HCT116 (cell line): ENCODE measurements around the gene MAPK10. TPM values are rescaled to one million over a fixed set of nuclear protein-coding genes. Genes with fewer than 3 reads are reported as not detected.

ENCODE experiments used
- ATAC-seq: fragments of 200-7000 bp; cut with Tn5 transposase; 2 replicates; pipeline ENCODE4 v1.9.1; 2020; ENCODE audit warnings: mild to moderate bottlenecking, moderate library complexity
- BruUV-seq: library from RNA; stranded (reverse); fragments of 400-500 nt; replicated peaks from 2 replicates; lab custom pipeline; 2021; lab: Mats Ljungman, UMichigan
- CTCF ChIA-PET: fragments of 300-600 bp; sonication (Branson Sonifier 250); formaldehyde crosslinking; loops from one replicate; lab custom pipeline; 2021; ENCODE audit warnings: antibody characterized with exemption; lab: Charles Lee
- POLR2A ChIA-PET: fragments of 300-600, 350-600 bp; sonication (Branson Sonifier 250); formaldehyde crosslinking; loops from one replicate; lab custom pipeline; 2021; ENCODE audit warnings: antibody characterized with exemption; lab: Charles Lee
- RAD21 ChIA-PET, 2 experiments: fragments of 300-600 bp; sonication (Branson Sonifier 250); formaldehyde crosslinking; loops; one replicate each; lab custom pipeline; 2023; ENCODE audit warnings: low total read pairs in 2 of 2; ENCODE audit not compliant: uncharacterized antibody in 2 of 2, unreplicated experiment in 2 of 2, low non-redundant PET in 1 of 2; lab: Charles Lee
- DNase-seq: peaks from one replicate; pipeline ENCODE4 v3.0.0-alpha.2; 2010; ENCODE audit warnings: low read depth, low spot score
- H2AFZ ChIP-seq: fragments of 200-600 bp; shearing (Covaris generic), sonication (generic); 2 replicates; pipeline ENCODE4 v1.6.1; 2017; ENCODE audit warnings: low read depth, mixed run types, mixed read lengths, antibody characterized with exemption, low read length; ENCODE audit not compliant: poor library complexity, severe bottlenecking
- H3K27ac ChIP-seq: 2 replicates; pipeline ENCODE4 v1.5.1; 2012; ENCODE audit warnings: low read depth, low read length
- H3K27me3 ChIP-seq: fragments of 200-600 bp; sonication (generic); 2 replicates; pipeline ENCODE4 v1.6.1; 2016; ENCODE audit warnings: mixed run types, low read length, mixed read lengths; ENCODE audit not compliant: insufficient read depth
- H3K36me3 ChIP-seq, 2 experiments: fragments of 200-500 bp in 1 of 2; fragments of 200-600 bp in 1 of 2; sonication (Bioruptor generic) in 1 of 2; sonication (generic) in 1 of 2; 2 replicates each; pipeline versions ENCODE4 v1.5.1 to v1.6.1; 2014 to 2016; ENCODE audit warnings: low read length in 2 of 2, inconsistent platforms in 1 of 2, mixed read lengths in 1 of 2, mixed run types in 1 of 2; ENCODE audit not compliant: insufficient read depth in 2 of 2, control insufficient read depth in 1 of 2
- H3K4me1 ChIP-seq, 2 experiments: fragments of 200-600 bp in 1 of 2; sonication (generic) in 1 of 2; 2 replicates each; pipeline versions ENCODE4 v1.5.1 to v1.6.1; 2012 to 2017; ENCODE audit warnings: low read length in 2 of 2, inconsistent platforms in 1 of 2, mild to moderate bottlenecking in 1 of 2, mixed read lengths in 1 of 2, mixed run types in 1 of 2, moderate library complexity in 1 of 2; ENCODE audit not compliant: insufficient read depth in 2 of 2, control insufficient read depth in 1 of 2
- H3K4me2 ChIP-seq: fragments of 200-600 bp; sonication (generic); 2 replicates; pipeline ENCODE4 v1.6.1; 2017; ENCODE audit warnings: mixed run types, low read length, mixed read lengths
- H3K4me3 ChIP-seq, 2 experiments: fragments of 200-600 bp in 1 of 2; sonication (generic) in 1 of 2; replicated peaks in 1 of 2; 2 replicates each; pipeline ENCODE4 v1.5.1; 2011 to 2016; ENCODE audit warnings: low read length in 2 of 2, control low read depth in 1 of 2, low read depth in 1 of 2, mild to moderate bottlenecking in 1 of 2, mixed read lengths in 1 of 2, mixed run types in 1 of 2
- H3K79me2 ChIP-seq: fragments of 200-600 bp; sonication (generic); 2 replicates; pipeline ENCODE4 v1.6.1; 2017; ENCODE audit warnings: mild to moderate bottlenecking, mixed run types, low read length, moderate library complexity, mixed read lengths; ENCODE audit not compliant: insufficient read depth
- H3K9ac ChIP-seq: fragments of 200-600 bp; sonication (generic); 2 replicates; pipeline ENCODE4 v1.6.1; 2016; ENCODE audit warnings: low read length, mixed read lengths
- H3K9me2 ChIP-seq: fragments of 200-600 bp; sonication (generic), shearing (Covaris generic); 2 replicates; pipeline ENCODE4 v1.6.1; 2017; ENCODE audit warnings: mixed run types, mild to moderate bottlenecking, moderate library complexity; ENCODE audit not compliant: insufficient read depth
- H3K9me3 ChIP-seq, 2 experiments: fragments of 200-500 bp in 1 of 2; fragments of 200-600 bp in 1 of 2; sonication (Bioruptor generic) in 1 of 2; sonication (generic) in 1 of 2; 2 replicates each; pipeline ENCODE4 v1.6.1; 2014 to 2017; ENCODE audit warnings: low read length in 2 of 2, mixed read lengths in 2 of 2, inconsistent platforms in 1 of 2, low read depth in 1 of 2, mild to moderate bottlenecking in 1 of 2, mixed run types in 1 of 2, moderate library complexity in 1 of 2; ENCODE audit not compliant: control insufficient read depth in 1 of 2, insufficient read depth in 1 of 2
- H4K20me1 ChIP-seq: fragments of 200-600 bp; sonication (generic), shearing (Covaris generic); 2 replicates; pipeline ENCODE4 v1.6.1; 2017; ENCODE audit warnings: mixed run types, mild to moderate bottlenecking, moderate library complexity; ENCODE audit not compliant: insufficient read depth
- ATF3 ChIP-seq: IDR thresholded peaks from 2 replicates; pipeline ENCODE4 v1.6.1; 2012
- CBX3 ChIP-seq: IDR thresholded peaks from 2 replicates; pipeline ENCODE4 v1.6.1; 2012; ENCODE audit warnings: low read depth
- CEBPB ChIP-seq: IDR thresholded peaks from 2 replicates; pipeline ENCODE4 v1.6.1; 2012; ENCODE audit warnings: low read depth
- CTCF ChIP-seq, 3 experiments: fragments of 200-600 bp in 1 of 3; sonication (generic) in 1 of 3; IDR thresholded peaks in 2 of 3; conservative IDR thresholded peaks in 1 of 3; 2 replicates each; pipeline ENCODE4 v1.5.1; 2012 to 2017; ENCODE audit warnings: low read depth in 2 of 3, low read length in 2 of 3, antibody characterized with exemption in 1 of 3, borderline replicate concordance in 1 of 3, control low read depth in 1 of 3, mild to moderate bottlenecking in 1 of 3, mixed read lengths in 1 of 3, mixed run types in 1 of 3, moderate library complexity in 1 of 3; ENCODE audit not compliant: insufficient read depth in 1 of 3
- ELF1 ChIP-seq: IDR thresholded peaks from 2 replicates; pipeline ENCODE4 v1.6.1; 2012; ENCODE audit warnings: low read depth, borderline replicate concordance
- EZH2 ChIP-seq: fragments of 200-600 bp; sonication (generic); IDR thresholded peaks from 2 replicates; pipeline ENCODE4 v1.6.1; 2017; ENCODE audit warnings: antibody characterized with exemption, mixed run types
- FOSL1 ChIP-seq: IDR thresholded peaks from 2 replicates; pipeline ENCODE4 v1.6.1; 2012; ENCODE audit warnings: low read depth
- JUND ChIP-seq: IDR thresholded peaks from 2 replicates; pipeline ENCODE4 v1.6.1; 2012
- POLR2A ChIP-seq: IDR thresholded peaks from 2 replicates; pipeline ENCODE4 v1.7.0; 2011; ENCODE audit warnings: borderline replicate concordance; ENCODE audit not compliant: insufficient read depth, insufficient read length; ENCODE audit errors: extremely low read depth
- POLR2AphosphoS5 ChIP-seq: IDR thresholded peaks from 2 replicates; pipeline ENCODE4 v1.6.1; 2011; ENCODE audit warnings: mild to moderate bottlenecking, low read depth, low read length, moderate library complexity
- SIN3A ChIP-seq: IDR thresholded peaks from 2 replicates; pipeline ENCODE4 v1.6.1; 2012; ENCODE audit warnings: low read depth
- SRF ChIP-seq: IDR thresholded peaks from 2 replicates; pipeline ENCODE4 v1.6.1; 2012; ENCODE audit warnings: low read depth
- TCF7L2 ChIP-seq: IDR thresholded peaks from 2 replicates; pipeline ENCODE4 v1.7.0; 2011; ENCODE audit warnings: borderline replicate concordance, inconsistent platforms; ENCODE audit not compliant: insufficient read depth, insufficient read length; ENCODE audit errors: extremely low read depth
- YY1 ChIP-seq: IDR thresholded peaks from 2 replicates; pipeline ENCODE4 v1.6.1; 2011; ENCODE audit warnings: low read length, low read depth, moderate library complexity, mild to moderate bottlenecking; ENCODE audit not compliant: insufficient replicate concordance; ENCODE audit errors: extremely low read depth
- ZBTB33 ChIP-seq: IDR thresholded peaks from 2 replicates; pipeline ENCODE4 v1.6.1; 2011; ENCODE audit warnings: mild to moderate bottlenecking, low read length, moderate library complexity; ENCODE audit not compliant: insufficient replicate concordance; ENCODE audit errors: extremely low read depth
- ZFX ChIP-seq: fragments of 450-650 bp; IDR thresholded peaks from 2 replicates; pipeline ENCODE4 v1.6.1; 2017
- intact Hi-C: fragments of 100-400 bp; cut with micrococcal nuclease; formaldehyde crosslinking; loops from 2 replicates; pipeline ENCODE4 v1.10.0; 2022
- total RNA-seq: library from RNA; stranded (reverse); gene quantifications from one replicate; pipeline ENCODE4 v1.2.1, GENCODE V29; 2021; ENCODE audit not compliant: unreplicated experiment
- TF ChIP-seq, protein P1 (sequence below): IDR thresholded peaks from 2 replicates; pipeline ENCODE4 v1.6.1; 2012

Gene MAPK10
- total RNA-seq, 1 experiment from 2014 or later, result 0.52 TPM

DNA sequence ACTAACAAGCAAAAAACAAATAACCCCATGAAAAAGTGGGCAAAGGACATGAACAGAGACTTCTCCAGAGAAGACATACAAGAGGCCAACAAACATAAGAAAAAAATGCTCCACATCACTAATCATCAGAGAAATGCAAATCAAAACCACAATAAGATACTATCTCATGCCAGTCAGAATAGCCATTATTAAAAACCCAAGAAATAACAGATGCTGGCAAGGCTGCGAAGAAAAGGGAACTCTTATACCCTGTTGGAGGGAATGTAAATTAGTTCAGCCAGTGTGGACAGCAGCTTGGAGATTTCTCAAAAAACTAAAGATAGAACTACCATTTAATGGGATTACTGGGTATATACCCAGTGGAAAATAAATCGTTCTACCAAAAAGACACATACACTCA, 79.6 kb downstream of the MAPK10 start:
- no peaks in the 10 kb centered on the region for H3K27me3 ChIP-seq

More for the DNA sequence above, 79.6 kb downstream of the MAPK10 start:
- Histone ChIP-seq H3K36me3 (no peaks in the 10 kb centered on the region), H3K9me3 (no peaks in the 10 kb centered on the region), H3K4me1 (no peaks in the 10 kb centered on the region), H3K4me2 (no peak overlapping the region), H3K79me2 (no peaks in the 10 kb centered on the region), H2AFZ (no peak overlapping the region), H4K20me1 (no peaks in the 10 kb centered on the region), H3K27ac (no peak overlapping the region), H3K9me2 (no peaks in the 10 kb centered on the region), H3K4me3 (no peak overlapping the region), H3K9ac (no peak overlapping the region)
- ChIA-PET POLR2A (no interaction called here), RAD21 (no interaction called here), CTCF (no interaction called here)
- intact Hi-C loops, result no loop called here
- DNase-seq (no peak), ATAC-seq (no peak)
- TF ChIP-seq JUND (no peak), POLR2A (no peak), ELF1 (no peak), TCF7L2 (no peak), ZBTB33 (no peak), CBX3 (no peak), POLR2AphosphoS5 (no peak), ZFX (no peak), CEBPB (no peak), ATF3 (no peak), SRF (no peak), SIN3A (no peak), CTCF (IDR thresholded peaks at IDR 0.05 in 2 of 3, conservative IDR thresholded peaks at IDR 0.05 in 1 of 3; ENCODE audit: borderline replicate concordance in 1 of 3, insufficient read depth in 1 of 3, low read depth in 2 of 3, low read length in 2 of 3) (no peak), YY1 (no peak), FOSL1 (no peak), EZH2 (no peak)
- TF ChIP-seq, protein P1, sequence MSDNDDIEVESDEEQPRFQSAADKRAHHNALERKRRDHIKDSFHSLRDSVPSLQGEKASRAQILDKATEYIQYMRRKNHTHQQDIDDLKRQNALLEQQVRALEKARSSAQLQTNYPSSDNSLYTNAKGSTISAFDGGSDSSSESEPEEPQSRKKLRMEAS, result no peak
- BruUV-seq, result no TSS peak
